ENCODE results near the gene TFCP2L1. TPM values are rescaled to one million over a fixed set of nuclear protein-coding genes. Genes with fewer than 3 reads are reported as not detected.

TFCP2L1 gene
- total and polyA plus RNA-seq, 2 donors (not counting 3 experiments of a cell fraction or from before 2014, with no cell fraction given): not detected

- CTCF ChIA-PET: no interaction called here
- H3K4me2 ChIP-seq (ENCODE audit: insufficient read depth, low read length): no peak overlapping the region
- no peak for FAIRE-seq
- peaks cover 2 to 5% of the 10 kb centered on the region in 2 experiments for H3K27me3 ChIP-seq (ENCODE audit: control insufficient read depth in 2 of 2, insufficient read depth in 2 of 2, low read length in 2 of 2)
- H3K9ac ChIP-seq (replicated peaks; ENCODE audit: extremely low read depth, insufficient read depth, low read length): no peak overlapping the region
- H3K4me1 ChIP-seq (ENCODE audit: control insufficient read depth, extremely low read depth, insufficient read depth, low read length): peaks cover 6% of the 10 kb centered on the region
- dilution Hi-C loops (cut with MboI; ENCODE audit: extremely low pct_ligation_motif_present, low sequenced_read_pairs) (no loop called here), intact Hi-C loops (cut with micrococcal nuclease) (no loop called here)
- TF ChIP-seq POLR2A (IDR thresholded peaks at IDR 0.05; ENCODE audit: low read depth, low read length): no peak
- no peak for TF ChIP-seq EZH2 (IDR thresholded peaks at IDR 0.05; ENCODE audit: borderline replicate concordance, low read depth, low read length, severe bottlenecking)
- no peak for TF ChIP-seq JUN (IDR thresholded peaks at IDR 0.05; ENCODE audit: borderline replicate concordance, insufficient read depth, insufficient read length, low read depth)
- no peak for TF ChIP-seq POLR2AphosphoS5 (IDR thresholded peaks at IDR 0.05; ENCODE audit: insufficient read depth, low read depth, low read length)
- no TSS peak for BruUV-seq (replicated peaks)
- H3K4me3 ChIP-seq (replicated peaks in 1 of 3; ENCODE audit: insufficient read depth in 1 of 3, low read depth in 1 of 3, low read length in 3 of 3): no peak overlapping the region
- POLR2A ChIA-PET: no interaction called here
- no peaks in the 10 kb centered on the region for H3K9me3 ChIP-seq (replicated peaks; ENCODE audit: control insufficient read depth, insufficient read depth, low read length)
- H3K79me2 ChIP-seq (ENCODE audit: control insufficient read depth, insufficient read depth, low read length): no peaks in the 10 kb centered on the region
- no peak overlapping the region for H3K27ac ChIP-seq (ENCODE audit: insufficient read depth, low read depth, low read length)
- H3K9me1 ChIP-seq (replicated peaks; ENCODE audit: control insufficient read depth, extremely low read depth, insufficient read depth, low read length): no peaks in the 10 kb centered on the region
- no peak overlapping the region for H2AFZ ChIP-seq (ENCODE audit: low read depth, low read length)
- no peaks in the 10 kb centered on the region for H3K36me3 ChIP-seq (ENCODE audit: control insufficient read depth in 2 of 2, extremely low read depth in 1 of 2, insufficient read depth in 2 of 2, low read length in 2 of 2)
- DNase-seq (ENCODE audit: low read depth, low spot score): no peak
- H4K20me1 ChIP-seq (replicated peaks; ENCODE audit: control insufficient read depth, extremely low read depth, insufficient read depth, low read length): no peaks in the 10 kb centered on the region
Measured at GRCh38 chr2:121307048-121307447, 22.0 kb upstream of the TFCP2L1 start.

GRCh38 chr2:121304941-121305340 lies 19.9 kb upstream of the TFCP2L1 start:
- Histone ChIP-seq H3K4me2 (ENCODE audit: insufficient read depth, low read length) (no peak overlapping the region), H3K9me1 (replicated peaks; ENCODE audit: control insufficient read depth, extremely low read depth, insufficient read depth, low read length) (no peaks in the 10 kb centered on the region), H3K4me1 (ENCODE audit: control insufficient read depth, extremely low read depth, insufficient read depth, low read length) (peaks cover 4% of the 10 kb centered on the region), H2AFZ (ENCODE audit: low read depth, low read length) (no peak overlapping the region), H3K9ac (replicated peaks; ENCODE audit: extremely low read depth, insufficient read depth, low read length) (no peak overlapping the region), H3K79me2 (ENCODE audit: control insufficient read depth, insufficient read depth, low read length) (no peaks in the 10 kb centered on the region), H3K4me3 (replicated peaks in 1 of 3; ENCODE audit: insufficient read depth in 1 of 3, low read depth in 1 of 3, low read length in 3 of 3) (no peak overlapping the region), H4K20me1 (replicated peaks; ENCODE audit: control insufficient read depth, extremely low read depth, insufficient read depth, low read length) (no peaks in the 10 kb centered on the region), H3K9me3 (replicated peaks; ENCODE audit: control insufficient read depth, insufficient read depth, low read length) (no peaks in the 10 kb centered on the region), H3K36me3 (ENCODE audit: control insufficient read depth in 2 of 2, extremely low read depth in 1 of 2, insufficient read depth in 2 of 2, low read length in 2 of 2) (no peaks in the 10 kb centered on the region), H3K27ac (ENCODE audit: insufficient read depth, low read depth, low read length) (no peak overlapping the region), H3K27me3 (ENCODE audit: control insufficient read depth in 2 of 2, insufficient read depth in 2 of 2, low read length in 2 of 2) (peaks cover 1 to 5% of the 10 kb centered on the region in 2 experiments)
- intact Hi-C loops (cut with micrococcal nuclease) (no loop called here), dilution Hi-C loops (cut with MboI; ENCODE audit: extremely low pct_ligation_motif_present, low sequenced_read_pairs) (no loop called here)
- no TSS peak for BruUV-seq (replicated peaks)
- ChIA-PET POLR2A (no interaction called here), CTCF (no interaction called here)
- no peak for FAIRE-seq
- no peak for DNase-seq (ENCODE audit: low read depth, low spot score)
- TF ChIP-seq MYC (IDR thresholded peaks at IDR 0.05; ENCODE audit: low read depth, low read length) (no peak), GATA2 (IDR thresholded peaks at IDR 0.05; ENCODE audit: insufficient read depth, insufficient read length, low read depth, low read length) (no peak), JUN (IDR thresholded peaks at IDR 0.05; ENCODE audit: borderline replicate concordance, insufficient read depth, insufficient read length, low read depth) (no peak), POLR2AphosphoS5 (IDR thresholded peaks at IDR 0.05; ENCODE audit: insufficient read depth, low read depth, low read length) (no peak), FOS (IDR thresholded peaks at IDR 0.05; ENCODE audit: borderline replicate concordance, insufficient read depth, low read length) (no peak), POLR2A (IDR thresholded peaks at IDR 0.05; ENCODE audit: low read depth, low read length) (no peak), EZH2 (IDR thresholded peaks at IDR 0.05; ENCODE audit: borderline replicate concordance, low read depth, low read length, severe bottlenecking) (no peak), CTCF (IDR thresholded peaks at IDR 0.05; ENCODE audit: extremely low read depth in 1 of 2, insufficient read depth in 1 of 2, low read depth in 1 of 2, low read length in 2 of 2) (no peak), MAX (IDR thresholded peaks at IDR 0.05; ENCODE audit: insufficient read depth, insufficient read length) (no peak)

Data from endothelial cell of umbilical vein (primary cell).